Endothelial cell of umbilical vein (primary cell): Measurements from ENCODE around the gene PAPOLA. TPM values are rescaled to one million over a fixed set of nuclear protein-coding genes. Genes with fewer than 3 reads are reported as not detected.

ENCODE experiments used
- BruUV-seq: library from RNA; stranded (reverse); fragments of 400-500 nt; replicated peaks from 2 replicates; lab custom pipeline; 2021; lab: Mats Ljungman, UMichigan
- CTCF ChIA-PET: fragments of 300-600, 350-600 bp; sonication (Branson Sonifier 250); formaldehyde crosslinking; loops from one replicate; lab custom pipeline; 2021; ENCODE audit warnings: antibody characterized with exemption, inconsistent platforms; lab: Charles Lee
- POLR2A ChIA-PET: fragments of 300-600, 350-600 bp; sonication (Branson Sonifier 250); formaldehyde crosslinking; loops from one replicate; lab custom pipeline; 2021; ENCODE audit warnings: antibody characterized with exemption, inconsistent platforms; lab: Charles Lee
- DNase-seq: peaks from one replicate; pipeline ENCODE4 v3.0.0-alpha.2; 2011; ENCODE audit warnings: low read depth, low spot score
- FAIRE-seq: peaks from 2 replicates; lab custom pipeline; 2011; peaks lifted over from hg19 to GRCh38; lab: Jason Lieb, UNC
- H2AFZ ChIP-seq: 2 replicates; pipeline ENCODE4 v1.6.0; 2012; ENCODE audit warnings: low read depth, low read length, control low read depth, inconsistent platforms
- H3K27ac ChIP-seq: 2 replicates; pipeline ENCODE4 v1.5.1; 2011; ENCODE audit warnings: low read depth, mild to moderate bottlenecking, control low read depth, low read length, moderate library complexity; ENCODE audit not compliant: insufficient read depth
- H3K27me3 ChIP-seq, 2 experiments: 2 replicates each; pipeline versions ENCODE4 v1.6.0 to v1.6.1; 2011; ENCODE audit warnings: low read length in 2 of 2, mixed read lengths in 1 of 2; ENCODE audit not compliant: control insufficient read depth in 2 of 2, insufficient read depth in 2 of 2
- H3K36me3 ChIP-seq, 2 experiments: 2 replicates in 1 of 2; 3 replicates in 1 of 2; pipeline ENCODE4 v1.5.1; 2011; ENCODE audit warnings: low read length in 2 of 2, mild to moderate bottlenecking in 1 of 2, moderate library complexity in 1 of 2; ENCODE audit not compliant: control insufficient read depth in 2 of 2, insufficient read depth in 2 of 2; ENCODE audit errors: extremely low read depth in 1 of 2
- H3K4me1 ChIP-seq: 3 replicates; pipeline ENCODE4 v1.5.1; 2011; ENCODE audit warnings: mild to moderate bottlenecking, low read length; ENCODE audit not compliant: control insufficient read depth, insufficient read depth; ENCODE audit errors: extremely low read depth
- H3K4me2 ChIP-seq: 2 replicates; pipeline ENCODE4 v1.6.1; 2011; ENCODE audit warnings: low read length, control low read depth, mixed read lengths; ENCODE audit not compliant: insufficient read depth
- H3K4me3 ChIP-seq, 3 experiments: fragments of 200-600 bp in 1 of 3; sonication (generic), shearing (Covaris generic) in 1 of 3; replicated peaks in 1 of 3; 2 replicates each; pipeline ENCODE4 v1.5.1; 2011 to 2016; ENCODE audit warnings: control low read depth in 3 of 3, low read length in 3 of 3, mild to moderate bottlenecking in 2 of 3, inconsistent platforms in 1 of 3, low read depth in 1 of 3, moderate library complexity in 1 of 3; ENCODE audit not compliant: insufficient read depth in 1 of 3
- H3K79me2 ChIP-seq: 2 replicates; pipeline ENCODE4 v1.6.0; 2012; ENCODE audit warnings: low read length, inconsistent platforms; ENCODE audit not compliant: control insufficient read depth, insufficient read depth
- H3K9ac ChIP-seq: replicated peaks from 2 replicates; pipeline ENCODE3; 2011; ENCODE audit warnings: low read length, control low read depth; ENCODE audit not compliant: insufficient read depth; ENCODE audit errors: extremely low read depth
- H3K9me1 ChIP-seq: replicated peaks from 3 replicates; pipeline ENCODE4 v1.6.0; 2011; ENCODE audit warnings: mild to moderate bottlenecking, low read length; ENCODE audit not compliant: control insufficient read depth, insufficient read depth; ENCODE audit errors: extremely low read depth
- H3K9me3 ChIP-seq: replicated peaks from 2 replicates; pipeline ENCODE4 v1.5.1; 2012; ENCODE audit warnings: low read length, inconsistent platforms; ENCODE audit not compliant: control insufficient read depth, insufficient read depth
- H4K20me1 ChIP-seq: replicated peaks from 2 replicates; pipeline ENCODE3; 2011; ENCODE audit warnings: mild to moderate bottlenecking, low read length; ENCODE audit not compliant: control insufficient read depth, insufficient read depth; ENCODE audit errors: extremely low read depth
- EZH2 ChIP-seq: IDR thresholded peaks from 2 replicates; pipeline ENCODE4 v1.6.1; 2012; ENCODE audit warnings: borderline replicate concordance, low read depth, mild to moderate bottlenecking, moderate library complexity, low read length, inconsistent platforms; ENCODE audit not compliant: severe bottlenecking
- GATA2 ChIP-seq: IDR thresholded peaks from 2 replicates; pipeline ENCODE4 v1.7.0; 2011; ENCODE audit warnings: low read depth, mild to moderate bottlenecking, moderate library complexity, mixed read lengths, low read length; ENCODE audit not compliant: insufficient read length, insufficient read depth
- MYC ChIP-seq: IDR thresholded peaks from one replicate; pipeline ENCODE4 v1.6.1; 2011; ENCODE audit warnings: mild to moderate bottlenecking, low read depth, low read length
- POLR2A ChIP-seq: IDR thresholded peaks from 2 replicates; pipeline ENCODE4 v1.6.1; 2012; ENCODE audit warnings: low read depth, mild to moderate bottlenecking, control low read depth, low read length
- POLR2AphosphoS5 ChIP-seq: IDR thresholded peaks from 2 replicates; pipeline ENCODE4 v1.6.1; 2012; ENCODE audit warnings: low read depth, mild to moderate bottlenecking, control low read depth, low read length, moderate library complexity; ENCODE audit not compliant: insufficient read depth
- dilution Hi-C: fragments of 300-500 bp; cut with MboI; formaldehyde crosslinking; loops from one replicate; pipeline ENCODE4 v1.15.0; 2019; ENCODE audit warnings: low sequenced_read_pairs; ENCODE audit not compliant: extremely low pct_ligation_motif_present
- intact Hi-C: fragments of 100-400 bp; cut with micrococcal nuclease; formaldehyde crosslinking; loops from one replicate; pipeline ENCODE4 v1.10.0; 2022
- polyA plus RNA-seq, 4 experiments: library from polyadenylated mRNA; depleted of rRNA in 3 of 4; stranded (reverse) in 3 of 4; unstranded in 1 of 4; fragments of >200 nt; gene quantifications; 2 replicates each; pipeline versions ENCODE4 v1.2.1 to v1.2.3, GENCODE V29; 2011 to 2012; ENCODE audit warnings: missing spikeins in 1 of 4
- total RNA-seq: library from RNA; stranded (reverse); gene quantifications from 2 replicates; pipeline ENCODE4 v1.2.3, GENCODE V29; 2021
- TF ChIP-seq, protein P1 (sequence below), 2 donors: IDR thresholded peaks; 1 replicate in 1 of 2; 2 replicates in 1 of 2; pipeline ENCODE4 v1.5.1; 2011; ENCODE audit warnings: low read length in 2 of 2, mild to moderate bottlenecking in 2 of 2, moderate library complexity in 2 of 2, control low read depth in 1 of 2, inconsistent platforms in 1 of 2, low read depth in 1 of 2; ENCODE audit not compliant: insufficient read depth in 1 of 2; ENCODE audit errors: extremely low read depth in 1 of 2
- TF ChIP-seq, protein P2 (sequence below): IDR thresholded peaks from 2 replicates; pipeline ENCODE4 v1.6.1; 2011; ENCODE audit not compliant: insufficient read depth, insufficient read length

The PAPOLA gene
- total and polyA plus RNA-seq, 2 donors (not counting 3 experiments of a cell fraction or from before 2014, with no cell fraction given), result 75.4 to 184 TPM

DNA sequence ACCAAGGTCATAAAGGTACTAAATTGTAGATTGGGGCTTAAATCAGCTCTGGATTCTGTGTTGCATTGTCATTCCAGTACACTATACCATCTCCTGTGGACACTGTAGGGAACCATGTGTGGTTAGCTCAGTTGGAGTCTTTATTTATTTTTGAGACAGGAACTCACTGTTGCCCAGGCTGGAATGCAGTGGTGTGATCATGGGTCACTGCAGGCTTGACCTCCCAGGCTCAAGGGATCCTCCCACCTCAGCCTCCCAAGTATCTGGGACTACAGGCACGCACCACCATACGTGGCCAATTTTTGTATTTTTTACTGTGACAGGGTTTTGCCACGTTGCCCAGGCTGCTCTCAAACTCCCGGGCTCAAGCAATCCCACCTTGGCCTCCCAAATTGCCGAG, 6.7 kb downstream of the PAPOLA start:
- H3K4me3 ChIP-seq, result no peak overlapping the region
- H3K9ac ChIP-seq, result no peak overlapping the region
- H3K4me2 ChIP-seq, result no peak overlapping the region
- intact Hi-C loops, result loop anchor here (10.0 kb wide), 1 partner anchor 974 kb away; the partner anchor contains the start of gene GLRX5
- no peak overlapping the region for H2AFZ ChIP-seq
- FAIRE-seq, result no peak
- H3K27ac ChIP-seq, result no peak overlapping the region
- no peaks in the 10 kb centered on the region for H3K9me3 ChIP-seq
- H3K9me1 ChIP-seq, result no peaks in the 10 kb centered on the region
- H4K20me1 ChIP-seq, result peaks cover 40% of the 10 kb centered on the region
- H3K27me3 ChIP-seq, result no peaks in the 10 kb centered on the region
- no TSS peak for BruUV-seq
- ChIA-PET CTCF (interaction anchor here (1.0 to 1.5 kb wide), 2 partner anchors 8 to 23 kb away, joined by 3 to 4 read pairs; no protein-coding TSS in a partner anchor), POLR2A (no interaction called here)
- no peaks in the 10 kb centered on the region for H3K36me3 ChIP-seq
- dilution Hi-C loops, result no loop called here
- TF ChIP-seq POLR2A, result no peak
- TF ChIP-seq GATA2, result no peak
- TF ChIP-seq EZH2, result no peak
- TF ChIP-seq MYC, result no peak
- TF ChIP-seq POLR2AphosphoS5, result no peak
- TF ChIP-seq, protein P1, sequence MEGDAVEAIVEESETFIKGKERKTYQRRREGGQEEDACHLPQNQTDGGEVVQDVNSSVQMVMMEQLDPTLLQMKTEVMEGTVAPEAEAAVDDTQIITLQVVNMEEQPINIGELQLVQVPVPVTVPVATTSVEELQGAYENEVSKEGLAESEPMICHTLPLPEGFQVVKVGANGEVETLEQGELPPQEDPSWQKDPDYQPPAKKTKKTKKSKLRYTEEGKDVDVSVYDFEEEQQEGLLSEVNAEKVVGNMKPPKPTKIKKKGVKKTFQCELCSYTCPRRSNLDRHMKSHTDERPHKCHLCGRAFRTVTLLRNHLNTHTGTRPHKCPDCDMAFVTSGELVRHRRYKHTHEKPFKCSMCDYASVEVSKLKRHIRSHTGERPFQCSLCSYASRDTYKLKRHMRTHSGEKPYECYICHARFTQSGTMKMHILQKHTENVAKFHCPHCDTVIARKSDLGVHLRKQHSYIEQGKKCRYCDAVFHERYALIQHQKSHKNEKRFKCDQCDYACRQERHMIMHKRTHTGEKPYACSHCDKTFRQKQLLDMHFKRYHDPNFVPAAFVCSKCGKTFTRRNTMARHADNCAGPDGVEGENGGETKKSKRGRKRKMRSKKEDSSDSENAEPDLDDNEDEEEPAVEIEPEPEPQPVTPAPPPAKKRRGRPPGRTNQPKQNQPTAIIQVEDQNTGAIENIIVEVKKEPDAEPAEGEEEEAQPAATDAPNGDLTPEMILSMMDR (IDR thresholded peaks at IDR 0.05; ENCODE audit: extremely low read depth in 1 of 2, insufficient read depth in 1 of 2, low read depth in 1 of 2, low read length in 2 of 2), result no peak
- TF ChIP-seq, protein P2, sequence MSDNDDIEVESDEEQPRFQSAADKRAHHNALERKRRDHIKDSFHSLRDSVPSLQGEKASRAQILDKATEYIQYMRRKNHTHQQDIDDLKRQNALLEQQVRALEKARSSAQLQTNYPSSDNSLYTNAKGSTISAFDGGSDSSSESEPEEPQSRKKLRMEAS, result no peak
- no peak for DNase-seq
- H3K79me2 ChIP-seq, result peaks cover 98% of the 10 kb centered on the region
- H3K4me1 ChIP-seq, result peaks cover 19% of the 10 kb centered on the region
